ENCODE results near the gene RUVBL1. TPM values are rescaled to one million over a fixed set of nuclear protein-coding genes. Genes with fewer than 3 reads are reported as not detected.

RUVBL1 gene
- total RNA-seq, 1 donor from 2014 or later, result 33.1 TPM

- Mint-ChIP-seq H3K9me3 (ENCODE audit: unreplicated experiment) (peaks cover 3% of the 10 kb centered on the region), H3K36me3 (ENCODE audit: unreplicated experiment) (no peaks in the 10 kb centered on the region), H3K27ac (ENCODE audit: unreplicated experiment) (no peak overlapping the region), H3K4me3 (ENCODE audit: unreplicated experiment) (no peak overlapping the region), H3K4me1 (ENCODE audit: low read depth, unreplicated experiment) (peaks cover 4% of the 10 kb centered on the region), H3K27me3 (ENCODE audit: unreplicated experiment) (peaks cover 4% of the 10 kb centered on the region)
- TF ChIP-seq CTCF (IDR thresholded peaks at IDR 0.05; ENCODE audit: partially characterized antibody, unreplicated experiment), result no peak
- DNase-seq, result no peak
These were observed 43.8 kb downstream of the RUVBL1 start for GRCh38 chr3:128079823-128080222.

- Mint-ChIP-seq H3K4me3 (ENCODE audit: unreplicated experiment) (no peak overlapping the region), H3K36me3 (ENCODE audit: unreplicated experiment) (no peaks in the 10 kb centered on the region), H3K27me3 (ENCODE audit: unreplicated experiment) (peaks cover 2% of the 10 kb centered on the region), H3K27ac (ENCODE audit: unreplicated experiment) (no peak overlapping the region), H3K4me1 (ENCODE audit: low read depth, unreplicated experiment) (peaks cover 2% of the 10 kb centered on the region), H3K9me3 (ENCODE audit: unreplicated experiment) (peaks cover 3% of the 10 kb centered on the region)
- TF ChIP-seq CTCF (IDR thresholded peaks at IDR 0.05; ENCODE audit: partially characterized antibody, unreplicated experiment), result no peak
- DNase-seq, result no peak
These were observed 44.7 kb downstream of the RUVBL1 start for GRCh38 chr3:128078875-128079274.

GRCh38 chr3:128078322-128078721 lies 45.3 kb downstream of the RUVBL1 start:
- H3K4me1 Mint-ChIP-seq (ENCODE audit: low read depth, unreplicated experiment), result peaks cover 2% of the 10 kb centered on the region
- H3K9me3 Mint-ChIP-seq (ENCODE audit: unreplicated experiment), result peaks cover 4% of the 10 kb centered on the region
- H3K27ac Mint-ChIP-seq (ENCODE audit: unreplicated experiment), result peak overlapping the region; percentile 48
- peaks cover 3% of the 10 kb centered on the region for H3K27me3 Mint-ChIP-seq (ENCODE audit: unreplicated experiment)
- no peaks in the 10 kb centered on the region for H3K36me3 Mint-ChIP-seq (ENCODE audit: unreplicated experiment)
- no peak for TF ChIP-seq CTCF (IDR thresholded peaks at IDR 0.05; ENCODE audit: partially characterized antibody, unreplicated experiment)
- no peak overlapping the region for H3K4me3 Mint-ChIP-seq (ENCODE audit: unreplicated experiment)
- no peak for DNase-seq

GRCh38 chr3:128077665-128078064 lies 45.9 kb downstream of the RUVBL1 start:
- Mint-ChIP-seq H3K4me3 (ENCODE audit: unreplicated experiment) (peak overlapping the region; percentile 70), H3K36me3 (ENCODE audit: unreplicated experiment) (no peaks in the 10 kb centered on the region), H3K9me3 (ENCODE audit: unreplicated experiment) (peaks cover 4% of the 10 kb centered on the region), H3K4me1 (ENCODE audit: low read depth, unreplicated experiment) (peaks cover 2% of the 10 kb centered on the region), H3K27me3 (ENCODE audit: unreplicated experiment) (peaks cover 3% of the 10 kb centered on the region), H3K27ac (ENCODE audit: unreplicated experiment) (no peak overlapping the region)
- DNase-seq, result no peak
- no peak for TF ChIP-seq CTCF (IDR thresholded peaks at IDR 0.05; ENCODE audit: partially characterized antibody, unreplicated experiment)

- Mint-ChIP-seq H3K27ac (ENCODE audit: unreplicated experiment) (no peak overlapping the region), H3K4me3 (ENCODE audit: unreplicated experiment) (no peak overlapping the region)
These were observed 46.4 kb downstream of the RUVBL1 start for GRCh38 chr3:128077202-128077624.

More at GRCh38 chr3:128077202-128077624, 46.4 kb downstream of the RUVBL1 start:
- Mint-ChIP-seq H3K9me3 (ENCODE audit: unreplicated experiment) (peaks cover 4% of the 10 kb centered on the region), H3K4me1 (ENCODE audit: low read depth, unreplicated experiment) (peaks cover 2% of the 10 kb centered on the region), H3K27me3 (ENCODE audit: unreplicated experiment) (peaks cover 3% of the 10 kb centered on the region), H3K36me3 (ENCODE audit: unreplicated experiment) (no peaks in the 10 kb centered on the region)
- no peak for TF ChIP-seq CTCF (IDR thresholded peaks at IDR 0.05; ENCODE audit: partially characterized antibody, unreplicated experiment)
- no peak for DNase-seq
